ENCODE results near the gene HLA-G.

The HLA-G gene

GRCh38 chr6:29791162-29791561 lies 36.5 kb upstream of the HLA-G start:
- TF ChIP-seq CTCF (IDR thresholded peaks at IDR 0.05; ENCODE audit: borderline replicate concordance, extremely low read depth, low read length, poor library complexity, severe bottlenecking) = no peak
- no peak for TF ChIP-seq EZH2 (IDR thresholded peaks at IDR 0.05; ENCODE audit: borderline replicate concordance, low read depth, low read length, severe bottlenecking)
- no peak for DNase-seq
- H3K79me2 ChIP-seq (ENCODE audit: insufficient read depth, low read length) = no peaks in the 10 kb centered on the region
- H3K4me3 ChIP-seq (ENCODE audit: low read depth in 1 of 2, low read length in 2 of 2) = no peak overlapping the region
- H3K36me3 ChIP-seq (ENCODE audit: insufficient read depth, low read length) = no peaks in the 10 kb centered on the region
- no peak overlapping the region for H2AFZ ChIP-seq (ENCODE audit: low read depth, low read length)
- H4K20me1 ChIP-seq (ENCODE audit: insufficient read depth, low read length) = no peaks in the 10 kb centered on the region
- H3K27ac ChIP-seq (ENCODE audit: low read length) = no peak overlapping the region
- H3K4me2 ChIP-seq (ENCODE audit: insufficient read depth, low read length) = no peak overlapping the region
- no peak overlapping the region for H3K9ac ChIP-seq (ENCODE audit: low read depth, low read length)
- no peaks in the 10 kb centered on the region for H3K9me3 ChIP-seq (ENCODE audit: insufficient read depth, low read length, severe bottlenecking)
- no peak for ATAC-seq (ENCODE audit: insufficient read depth, low read depth)
- H3K27me3 ChIP-seq (ENCODE audit: insufficient read depth, low read length, poor library complexity) = peaks cover 10% of the 10 kb centered on the region
- no peaks in the 10 kb centered on the region for H3K4me1 ChIP-seq (ENCODE audit: insufficient read depth, low read length)

- H3K9ac ChIP-seq (ENCODE audit: low read depth, low read length) = no peak overlapping the region
- no peaks in the 10 kb centered on the region for H3K36me3 ChIP-seq (ENCODE audit: insufficient read depth, low read length)
- DNase-seq = no peak
- H4K20me1 ChIP-seq (ENCODE audit: insufficient read depth, low read length) = no peaks in the 10 kb centered on the region
- no peak overlapping the region for H3K4me3 ChIP-seq (ENCODE audit: low read depth in 1 of 2, low read length in 2 of 2)
- H3K27ac ChIP-seq (ENCODE audit: low read length) = no peak overlapping the region
- ATAC-seq (ENCODE audit: insufficient read depth, low read depth) = no peak
- no peaks in the 10 kb centered on the region for H3K79me2 ChIP-seq (ENCODE audit: insufficient read depth, low read length)
- H2AFZ ChIP-seq (ENCODE audit: low read depth, low read length) = no peak overlapping the region
- H3K27me3 ChIP-seq (ENCODE audit: insufficient read depth, low read length, poor library complexity) = peaks cover 13% of the 10 kb centered on the region
- TF ChIP-seq EZH2 (IDR thresholded peaks at IDR 0.05; ENCODE audit: borderline replicate concordance, low read depth, low read length, severe bottlenecking) = no peak
- TF ChIP-seq CTCF (IDR thresholded peaks at IDR 0.05; ENCODE audit: borderline replicate concordance, extremely low read depth, low read length, poor library complexity, severe bottlenecking) = no peak
- no peaks in the 10 kb centered on the region for H3K4me1 ChIP-seq (ENCODE audit: insufficient read depth, low read length)
- no peak overlapping the region for H3K4me2 ChIP-seq (ENCODE audit: insufficient read depth, low read length)
- no peaks in the 10 kb centered on the region for H3K9me3 ChIP-seq (ENCODE audit: insufficient read depth, low read length, severe bottlenecking)
These were observed 35.9 kb upstream of the HLA-G start for GRCh38 chr6:29791786-29792122.

GRCh38 chr6:29792123-29793035 lies 35.2 kb upstream of the HLA-G start:
- ATAC-seq (ENCODE audit: insufficient read depth, low read depth) (no peak), DNase-seq (no peak)
- H3K4me1 ChIP-seq (ENCODE audit: insufficient read depth, low read length) = no peaks in the 10 kb centered on the region
- H2AFZ ChIP-seq (ENCODE audit: low read depth, low read length) = no peak overlapping the region
- no peak overlapping the region for H3K27ac ChIP-seq (ENCODE audit: low read length)
- H3K36me3 ChIP-seq (ENCODE audit: insufficient read depth, low read length) = no peaks in the 10 kb centered on the region
- H3K27me3 ChIP-seq (ENCODE audit: insufficient read depth, low read length, poor library complexity) = peaks cover 13% of the 10 kb centered on the region
- TF ChIP-seq EZH2 (IDR thresholded peaks at IDR 0.05; ENCODE audit: borderline replicate concordance, low read depth, low read length, severe bottlenecking) (no peak), CTCF (IDR thresholded peaks at IDR 0.05; ENCODE audit: borderline replicate concordance, extremely low read depth, low read length, poor library complexity, severe bottlenecking) (no peak)
- H3K79me2 ChIP-seq (ENCODE audit: insufficient read depth, low read length) = no peaks in the 10 kb centered on the region
- no peak overlapping the region for H3K4me3 ChIP-seq (ENCODE audit: low read depth in 1 of 2, low read length in 2 of 2)
- H3K9me3 ChIP-seq (ENCODE audit: insufficient read depth, low read length, severe bottlenecking) = no peaks in the 10 kb centered on the region
- H4K20me1 ChIP-seq (ENCODE audit: insufficient read depth, low read length) = no peaks in the 10 kb centered on the region
- no peak overlapping the region for H3K9ac ChIP-seq (ENCODE audit: low read depth, low read length)
- no peak overlapping the region for H3K4me2 ChIP-seq (ENCODE audit: insufficient read depth, low read length)
